ENCODE results near the gene SPATA46.

Gene SPATA46, protein sequence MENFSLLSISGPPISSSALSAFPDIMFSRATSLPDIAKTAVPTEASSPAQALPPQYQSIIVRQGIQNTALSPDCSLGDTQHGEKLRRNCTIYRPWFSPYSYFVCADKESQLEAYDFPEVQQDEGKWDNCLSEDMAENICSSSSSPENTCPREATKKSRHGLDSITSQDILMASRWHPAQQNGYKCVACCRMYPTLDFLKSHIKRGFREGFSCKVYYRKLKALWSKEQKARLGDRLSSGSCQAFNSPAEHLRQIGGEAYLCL

GRCh38 chr1:162376691-162377090 is at the start of gene SPATA46:
Gene SPATA46, minus strand, starts transcription at chr1:162376854. Its CDS starts 64 bp downstream, at chr1:162376790.
- Histone ChIP-seq H3K4me3 (ENCODE audit: low read depth, low read length) (no peak within 1 kb of the TSS), H3K36me3 (ENCODE audit: control insufficient read depth in 2 of 2, insufficient read depth in 1 of 2, low read length in 2 of 2) (no peaks in the 10 kb centered on the region), H3K4me1 (ENCODE audit: control insufficient read depth, insufficient read depth, low read length) (no peaks in the 10 kb centered on the region), H3K27ac (ENCODE audit: extremely low read depth, low read depth, low read length) (no peak within 1 kb of the TSS), H3K9me3 (ENCODE audit: control insufficient read depth, insufficient read depth, low read depth, low read length) (no peaks in the 10 kb centered on the region)
- TF ChIP-seq ZXDB (tag by site-specific recombination; IDR thresholded peaks at IDR 0.05) (no peak), ZNF302 (tag by site-specific recombination; IDR thresholded peaks at IDR 0.05; ENCODE audit: low read depth) (no peak), ZNF561 (tag by site-specific recombination; IDR thresholded peaks at IDR 0.05; ENCODE audit: borderline replicate concordance) (no peak), ZNF423 (tag by site-specific recombination; IDR thresholded peaks at IDR 0.05) (no peak), ZNF18 (tag by site-specific recombination; IDR thresholded peaks at IDR 0.05) (no peak), ZNF366 (tag by site-specific recombination; conservative IDR thresholded peaks at IDR 0.05) (no peak), ZNF664 (tag by site-specific recombination; IDR thresholded peaks at IDR 0.05) (no peak), ZNF473 (tag by site-specific recombination; IDR thresholded peaks at IDR 0.05) (no peak), ZNF629 (tag by site-specific recombination; IDR thresholded peaks at IDR 0.05) (no peak), ZNF416 (tag by site-specific recombination; IDR thresholded peaks at IDR 0.05) (no peak), ZNF701 (tag by site-specific recombination; IDR thresholded peaks at IDR 0.05) (no peak)
- TF ChIP-seq, protein P1, sequence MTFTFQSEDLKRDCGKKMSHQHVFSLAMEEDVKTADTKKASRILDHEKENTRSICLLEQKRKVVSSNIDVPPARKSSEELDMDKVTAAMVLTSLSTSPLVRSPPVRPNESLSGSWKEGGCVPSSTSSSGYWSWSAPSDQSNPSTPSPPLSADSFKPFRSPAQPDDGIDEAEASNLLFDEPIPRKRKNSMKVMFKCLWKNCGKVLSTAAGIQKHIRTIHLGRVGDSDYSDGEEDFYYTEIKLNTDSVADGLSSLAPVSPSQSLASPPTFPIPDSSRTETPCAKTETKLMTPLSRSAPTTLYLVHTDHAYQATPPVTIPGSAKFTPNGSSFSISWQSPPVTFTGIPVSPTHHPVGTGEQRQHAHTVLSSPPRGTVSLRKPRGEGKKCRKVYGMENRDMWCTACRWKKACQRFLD (tag by site-specific recombination; IDR thresholded peaks at IDR 0.05): no peak
- TF ChIP-seq, protein P2, sequence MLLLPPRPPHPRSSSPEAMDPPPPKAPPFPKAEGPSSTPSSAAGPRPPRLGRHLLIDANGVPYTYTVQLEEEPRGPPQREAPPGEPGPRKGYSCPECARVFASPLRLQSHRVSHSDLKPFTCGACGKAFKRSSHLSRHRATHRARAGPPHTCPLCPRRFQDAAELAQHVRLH (tag by site-specific recombination; IDR thresholded peaks at IDR 0.05): no peak
- POLR2A ChIA-PET: no interaction called here
- CTCF ChIA-PET: interaction anchor here (0.7 to 2.1 kb wide), 2 partner anchors 19 to 106 kb away, joined by 4 to 12 read pairs; no protein-coding TSS in a partner anchor

DNA sequence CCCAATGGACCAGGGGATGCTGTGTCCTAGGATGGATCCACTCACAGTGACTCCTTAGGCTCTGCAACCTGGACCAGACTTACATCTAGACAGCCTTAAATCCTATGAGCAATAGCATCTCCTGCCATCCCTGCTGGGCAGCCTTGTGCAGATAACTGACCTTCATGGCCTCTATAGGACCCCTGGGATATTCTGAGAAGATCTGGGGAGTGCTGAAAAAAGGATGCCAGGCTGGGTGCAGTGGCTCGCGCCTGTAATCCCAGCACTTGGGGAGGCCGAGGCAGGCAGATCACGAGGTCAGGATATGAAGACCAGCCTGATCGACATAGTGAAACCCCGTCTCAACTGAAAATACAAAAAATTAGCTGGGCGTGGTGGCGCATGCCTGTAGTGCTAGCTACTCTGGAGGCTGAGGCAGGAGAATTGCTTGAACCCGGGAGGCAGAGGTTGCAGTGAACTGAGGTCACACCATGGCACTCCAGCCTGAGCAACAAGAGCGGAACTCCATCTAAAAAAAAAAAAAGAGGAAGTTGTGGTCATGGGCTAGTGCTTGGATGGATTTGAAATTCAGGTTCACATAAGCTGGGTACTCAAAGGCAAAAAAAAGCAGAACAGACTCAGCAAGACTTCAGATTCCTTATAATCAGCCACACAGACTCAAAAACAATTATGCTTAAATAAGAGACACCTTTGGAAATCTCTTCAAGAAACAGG is 46.2 kb upstream of the SPATA46 start:
- H3K4me1 ChIP-seq (ENCODE audit: control insufficient read depth, insufficient read depth, low read length): no peaks in the 10 kb centered on the region
- ChIA-PET CTCF (no interaction called here), POLR2A (no interaction called here)
- no peak overlapping the region for H3K4me3 ChIP-seq (ENCODE audit: low read depth, low read length)
- H3K27ac ChIP-seq (ENCODE audit: extremely low read depth, low read depth, low read length): no peak overlapping the region
- no peaks in the 10 kb centered on the region for H3K9me3 ChIP-seq (ENCODE audit: control insufficient read depth, insufficient read depth, low read depth, low read length)
- H3K36me3 ChIP-seq (ENCODE audit: control insufficient read depth in 2 of 2, insufficient read depth in 1 of 2, low read length in 2 of 2): no peaks in the 10 kb centered on the region
- no peak for TF ChIP-seq ZNF112 (tag by site-specific recombination; IDR thresholded peaks at IDR 0.05)
- TF ChIP-seq, protein P3, sequence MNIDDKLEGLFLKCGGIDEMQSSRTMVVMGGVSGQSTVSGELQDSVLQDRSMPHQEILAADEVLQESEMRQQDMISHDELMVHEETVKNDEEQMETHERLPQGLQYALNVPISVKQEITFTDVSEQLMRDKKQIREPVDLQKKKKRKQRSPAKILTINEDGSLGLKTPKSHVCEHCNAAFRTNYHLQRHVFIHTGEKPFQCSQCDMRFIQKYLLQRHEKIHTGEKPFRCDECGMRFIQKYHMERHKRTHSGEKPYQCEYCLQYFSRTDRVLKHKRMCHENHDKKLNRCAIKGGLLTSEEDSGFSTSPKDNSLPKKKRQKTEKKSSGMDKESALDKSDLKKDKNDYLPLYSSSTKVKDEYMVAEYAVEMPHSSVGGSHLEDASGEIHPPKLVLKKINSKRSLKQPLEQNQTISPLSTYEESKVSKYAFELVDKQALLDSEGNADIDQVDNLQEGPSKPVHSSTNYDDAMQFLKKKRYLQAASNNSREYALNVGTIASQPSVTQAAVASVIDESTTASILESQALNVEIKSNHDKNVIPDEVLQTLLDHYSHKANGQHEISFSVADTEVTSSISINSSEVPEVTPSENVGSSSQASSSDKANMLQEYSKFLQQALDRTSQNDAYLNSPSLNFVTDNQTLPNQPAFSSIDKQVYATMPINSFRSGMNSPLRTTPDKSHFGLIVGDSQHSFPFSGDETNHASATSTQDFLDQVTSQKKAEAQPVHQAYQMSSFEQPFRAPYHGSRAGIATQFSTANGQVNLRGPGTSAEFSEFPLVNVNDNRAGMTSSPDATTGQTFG (tag by site-specific recombination; IDR thresholded peaks at IDR 0.05; ENCODE audit: borderline replicate concordance): no peak
- no peak for TF ChIP-seq ZSCAN23 (tag by site-specific recombination; IDR thresholded peaks at IDR 0.05)
- TF ChIP-seq ZEB2 (tag by site-specific recombination; IDR thresholded peaks at IDR 0.05): no peak
- no peak for TF ChIP-seq ZNF354C (tag by site-specific recombination; IDR thresholded peaks at IDR 0.05; ENCODE audit: borderline replicate concordance, low read depth)
- no peak for TF ChIP-seq ZSCAN5A (tag by site-specific recombination; IDR thresholded peaks at IDR 0.05)
- no peak for TF ChIP-seq GLIS1 (tag by site-specific recombination; IDR thresholded peaks at IDR 0.05)
- TF ChIP-seq ZNF362 (tag by site-specific recombination; IDR thresholded peaks at IDR 0.05): no peak
- no peak for TF ChIP-seq ZNF335 (tag by site-specific recombination; conservative IDR thresholded peaks at IDR 0.05)
- no peak for TF ChIP-seq ZNF37A (tag by site-specific recombination; IDR thresholded peaks at IDR 0.05)
- TF ChIP-seq ZNF473 (tag by site-specific recombination; IDR thresholded peaks at IDR 0.05): no peak
- no peak for TF ChIP-seq ZNF211 (tag by site-specific recombination; IDR thresholded peaks at IDR 0.05; ENCODE audit: low read depth)
- no peak for TF ChIP-seq SCRT2 (tag by site-specific recombination; IDR thresholded peaks at IDR 0.05)
- TF ChIP-seq ZNF266 (tag by site-specific recombination; IDR thresholded peaks at IDR 0.05; ENCODE audit: low read depth): no peak

All from HEK293 (cell line).